Measurements from ENCODE around the gene PRTFDC1.
"Not testable (repeated sequence)": the region's sequence is repeated elsewhere in the genome, so short reads cannot be mapped to it uniquely, and the experiment has no call there.

DNA sequence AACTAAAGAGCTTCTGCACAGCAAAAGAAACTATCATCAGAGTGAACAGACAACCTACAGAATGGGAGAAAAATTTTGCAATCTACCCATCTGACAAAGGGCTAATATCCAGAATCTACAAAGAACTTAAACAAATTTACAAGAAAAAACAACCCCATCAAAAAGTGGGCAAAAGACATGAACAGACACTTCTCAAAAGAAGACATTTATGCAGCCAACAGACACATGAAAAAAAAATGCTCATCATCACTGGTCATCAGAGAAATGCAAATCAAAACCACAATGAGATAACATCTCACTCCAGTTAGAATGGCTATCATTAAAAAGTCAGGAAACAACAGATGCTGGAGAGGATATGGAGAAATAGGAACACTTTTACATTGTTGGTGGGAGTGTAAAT, 27.9 kb downstream of the PRTFDC1 start:
- not testable (repeated sequence) for TF ChIP-seq CTCF (conservative IDR thresholded peaks at IDR 0.05); EZH2 (IDR thresholded peaks at IDR 0.05; ENCODE audit: low read depth)
